Endothelial cell of umbilical vein (primary cell): ENCODE data around the gene PDE4B.

Experiments
- EZH2 ChIP-seq: IDR thresholded peaks from 2 replicates; pipeline ENCODE4 v1.6.1; 2012; ENCODE audit warnings: borderline replicate concordance, low read depth, mild to moderate bottlenecking, moderate library complexity, low read length, inconsistent platforms; ENCODE audit not compliant: severe bottlenecking
- FOS ChIP-seq: IDR thresholded peaks from 2 replicates; pipeline ENCODE4 v1.6.1; 2011; ENCODE audit warnings: mild to moderate bottlenecking, low read length, moderate library complexity, borderline replicate concordance; ENCODE audit not compliant: insufficient read depth
- JUN ChIP-seq: IDR thresholded peaks from 2 replicates; pipeline ENCODE4 v1.6.1; 2011; ENCODE audit warnings: borderline replicate concordance, low read depth; ENCODE audit not compliant: insufficient read length, insufficient read depth
- MYC ChIP-seq: IDR thresholded peaks from one replicate; pipeline ENCODE4 v1.6.1; 2011; ENCODE audit warnings: mild to moderate bottlenecking, low read depth, low read length
- POLR2A ChIP-seq: IDR thresholded peaks from 2 replicates; pipeline ENCODE4 v1.6.1; 2012; ENCODE audit warnings: low read depth, mild to moderate bottlenecking, control low read depth, low read length
- POLR2AphosphoS5 ChIP-seq: IDR thresholded peaks from 2 replicates; pipeline ENCODE4 v1.6.1; 2012; ENCODE audit warnings: low read depth, mild to moderate bottlenecking, control low read depth, low read length, moderate library complexity; ENCODE audit not compliant: insufficient read depth
- TF ChIP-seq, protein P1 (sequence below), 2 donors: IDR thresholded peaks; 1 replicate in 1 of 2; 2 replicates in 1 of 2; pipeline ENCODE4 v1.5.1; 2011; ENCODE audit warnings: low read length in 2 of 2, mild to moderate bottlenecking in 2 of 2, moderate library complexity in 2 of 2, control low read depth in 1 of 2, inconsistent platforms in 1 of 2, low read depth in 1 of 2; ENCODE audit not compliant: insufficient read depth in 1 of 2; ENCODE audit errors: extremely low read depth in 1 of 2

DNA sequence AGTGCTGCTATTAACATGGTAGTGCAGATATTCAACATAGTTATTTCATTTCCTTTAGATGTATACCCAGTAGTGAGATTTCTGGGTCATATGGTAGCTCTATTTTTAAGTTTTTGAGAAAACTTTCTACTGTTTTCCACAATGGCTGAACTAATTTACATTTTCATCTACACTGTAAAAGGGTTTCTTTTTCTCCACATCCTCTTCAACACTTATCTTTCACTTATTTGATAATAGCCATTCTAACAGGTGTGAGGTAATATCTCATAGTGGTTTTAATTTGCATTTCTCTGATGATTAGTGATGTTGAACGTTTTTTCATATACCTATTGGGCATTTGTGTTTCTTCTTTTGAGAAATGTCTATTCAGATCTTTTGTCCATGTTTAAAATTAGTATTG, 149.8 kb downstream of the PDE4B start:
- TF ChIP-seq POLR2AphosphoS5, result no peak
- TF ChIP-seq POLR2A, result no peak
- TF ChIP-seq, protein P1, sequence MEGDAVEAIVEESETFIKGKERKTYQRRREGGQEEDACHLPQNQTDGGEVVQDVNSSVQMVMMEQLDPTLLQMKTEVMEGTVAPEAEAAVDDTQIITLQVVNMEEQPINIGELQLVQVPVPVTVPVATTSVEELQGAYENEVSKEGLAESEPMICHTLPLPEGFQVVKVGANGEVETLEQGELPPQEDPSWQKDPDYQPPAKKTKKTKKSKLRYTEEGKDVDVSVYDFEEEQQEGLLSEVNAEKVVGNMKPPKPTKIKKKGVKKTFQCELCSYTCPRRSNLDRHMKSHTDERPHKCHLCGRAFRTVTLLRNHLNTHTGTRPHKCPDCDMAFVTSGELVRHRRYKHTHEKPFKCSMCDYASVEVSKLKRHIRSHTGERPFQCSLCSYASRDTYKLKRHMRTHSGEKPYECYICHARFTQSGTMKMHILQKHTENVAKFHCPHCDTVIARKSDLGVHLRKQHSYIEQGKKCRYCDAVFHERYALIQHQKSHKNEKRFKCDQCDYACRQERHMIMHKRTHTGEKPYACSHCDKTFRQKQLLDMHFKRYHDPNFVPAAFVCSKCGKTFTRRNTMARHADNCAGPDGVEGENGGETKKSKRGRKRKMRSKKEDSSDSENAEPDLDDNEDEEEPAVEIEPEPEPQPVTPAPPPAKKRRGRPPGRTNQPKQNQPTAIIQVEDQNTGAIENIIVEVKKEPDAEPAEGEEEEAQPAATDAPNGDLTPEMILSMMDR (IDR thresholded peaks at IDR 0.05; ENCODE audit: extremely low read depth in 1 of 2, insufficient read depth in 1 of 2, low read depth in 1 of 2, low read length in 2 of 2), result no peak
- no peak for TF ChIP-seq EZH2
- TF ChIP-seq FOS, result no peak
- TF ChIP-seq JUN, result no peak
- no peak for TF ChIP-seq MYC
